PFSK-1 (cell line): ENCODE measurements around the gene RAD51B.

ENCODE experiments used
- FOXP2 ChIP-seq: optimal IDR thresholded peaks from 2 replicates; pipeline ENCODE3; 2011; ENCODE audit warnings: borderline replicate concordance, control low read depth, inconsistent platforms; ENCODE audit not compliant: insufficient read depth; ENCODE audit errors: extremely low read length, extremely low read depth
- POLR2AphosphoS5 ChIP-seq: IDR thresholded peaks from 2 replicates; pipeline ENCODE4 v1.6.1; 2012; ENCODE audit warnings: low read depth, mild to moderate bottlenecking, control low read depth, low read length, moderate library complexity
- REST ChIP-seq, 2 experiments: IDR thresholded peaks; 2 replicates each; pipeline versions ENCODE4 v1.6.1 to v1.8.0; 2011 to 2012; ENCODE audit warnings: low read depth in 2 of 2, low read length in 2 of 2, control low read depth in 1 of 2, inconsistent platforms in 1 of 2, mild to moderate bottlenecking in 1 of 2, moderate library complexity in 1 of 2; ENCODE audit not compliant: insufficient read depth in 1 of 2
- SIN3A ChIP-seq: IDR thresholded peaks from 2 replicates; pipeline ENCODE4 v1.6.1; 2012; ENCODE audit warnings: mild to moderate bottlenecking, low read length, moderate library complexity, borderline replicate concordance; ENCODE audit not compliant: insufficient read depth
- TAF1 ChIP-seq: IDR thresholded peaks from 2 replicates; pipeline ENCODE4 v1.6.1; 2012; ENCODE audit warnings: low read length, control low read depth, borderline replicate concordance; ENCODE audit not compliant: insufficient read depth

Gene RAD51B

DNA sequence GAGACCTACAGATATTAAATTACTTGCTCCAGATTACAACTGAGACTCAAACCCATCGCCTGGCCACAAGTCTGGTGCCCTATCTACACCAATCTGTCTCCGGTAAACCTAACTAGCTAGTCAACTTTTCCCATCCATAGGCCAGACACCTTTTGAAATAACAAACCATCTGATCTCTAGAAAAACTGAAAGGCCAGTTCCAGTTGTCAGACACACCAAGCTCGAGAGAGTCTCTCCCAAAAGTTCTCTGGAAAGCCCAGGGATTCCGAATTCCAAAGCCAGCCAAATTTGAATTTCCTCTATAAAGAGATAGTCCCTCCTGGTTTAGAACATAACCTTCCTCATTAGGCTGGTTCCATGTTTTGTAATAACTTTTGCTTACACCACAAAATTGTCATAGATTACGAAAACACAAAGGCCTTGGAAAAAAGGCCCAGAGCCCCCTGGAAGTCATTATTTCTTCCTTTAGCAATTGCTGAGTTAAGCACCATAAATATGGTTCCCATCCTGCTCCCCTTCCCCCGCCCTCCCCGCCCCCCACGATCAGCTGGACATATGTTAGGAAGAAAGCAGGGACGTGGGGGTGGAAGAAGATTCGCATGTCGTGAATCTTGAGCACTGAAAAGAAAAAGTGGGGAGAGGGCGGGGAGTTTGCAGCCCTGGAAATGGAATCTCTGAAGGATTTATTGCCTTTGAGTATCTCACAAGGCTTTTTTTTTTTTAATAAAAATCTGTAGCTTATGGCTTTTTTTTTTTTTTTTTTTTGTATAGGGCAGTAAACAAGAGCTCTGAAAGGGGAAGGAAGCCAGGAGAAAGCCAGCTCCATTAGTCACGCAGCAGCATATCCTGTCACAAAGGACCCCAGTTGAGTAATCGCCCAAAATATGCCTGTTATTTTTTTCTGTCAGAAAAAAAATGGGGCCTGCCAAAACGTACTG, 862.9 kb downstream of the RAD51B start:
- TF ChIP-seq FOXP2 (no peak), REST (IDR thresholded peaks at IDR 0.05; ENCODE audit: insufficient read depth in 1 of 2, low read depth in 2 of 2, low read length in 2 of 2) (no peak)

- TF ChIP-seq POLR2AphosphoS5 (no peak), SIN3A (no peak), TAF1 (no peak), FOXP2 (no peak), REST (IDR thresholded peaks at IDR 0.05; ENCODE audit: insufficient read depth in 1 of 2, low read depth in 2 of 2, low read length in 2 of 2) (no peak)
These were observed 863.7 kb downstream of the RAD51B start for GRCh38 chr14:68683326-68683725.

- TF ChIP-seq TAF1, result no peak
- TF ChIP-seq FOXP2, result no peak
These were observed 865.2 kb downstream of the RAD51B start for GRCh38 chr14:68684466-68685418.

DNA sequence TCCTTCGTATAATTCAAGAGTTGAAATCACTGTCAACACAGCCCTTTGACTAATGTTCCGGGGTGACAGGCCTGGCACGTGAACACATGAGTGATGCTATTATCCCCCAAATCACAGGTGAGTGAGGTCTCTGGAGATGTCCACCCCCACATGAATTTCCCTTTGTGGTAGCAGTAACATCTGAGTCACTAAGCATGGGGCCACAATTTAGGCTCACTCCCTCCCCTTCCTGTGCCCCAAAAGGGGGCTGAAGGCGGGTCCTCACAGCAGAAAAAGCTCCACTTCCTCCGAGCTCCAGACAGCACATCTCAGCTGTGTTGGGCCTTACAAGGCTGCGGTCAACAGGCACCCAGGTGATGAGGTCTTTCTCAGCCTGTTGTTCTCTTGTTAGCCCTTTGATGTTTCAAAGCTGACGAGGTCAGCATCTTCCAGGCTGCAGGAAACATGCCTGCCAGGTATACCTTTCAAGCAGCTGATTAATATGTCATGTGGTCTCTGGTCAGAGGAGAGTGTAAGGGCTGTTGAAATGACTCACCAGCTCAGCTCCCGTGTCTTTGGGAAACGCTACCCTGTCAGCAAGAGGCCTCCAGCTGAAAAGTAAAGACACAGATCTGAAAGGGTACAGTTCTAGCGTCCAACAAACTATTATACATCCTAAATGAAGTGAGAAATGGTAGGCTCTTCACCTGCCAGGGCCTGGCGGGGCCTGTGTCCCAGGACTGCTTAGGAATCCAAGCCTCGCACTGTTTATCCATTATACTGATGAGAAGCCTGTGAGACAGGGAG, 866.0 kb downstream of the RAD51B start:
- TF ChIP-seq SIN3A (no peak), POLR2AphosphoS5 (no peak), FOXP2 (no peak), REST (IDR thresholded peaks at IDR 0.05; ENCODE audit: insufficient read depth in 1 of 2, low read depth in 2 of 2, low read length in 2 of 2) (no peak), TAF1 (no peak)

GRCh38 chr14:68686205-68686465, 866.6 kb downstream of the RAD51B start:
- TF ChIP-seq POLR2AphosphoS5 (no peak), TAF1 (no peak), FOXP2 (no peak), REST (IDR thresholded peaks at IDR 0.05; ENCODE audit: insufficient read depth in 1 of 2, low read depth in 2 of 2, low read length in 2 of 2) (no peak), SIN3A (no peak)
